Measurements from ENCODE around the gene PLA2G2A. TPM values are rescaled to one million over a fixed set of nuclear protein-coding genes. Genes with fewer than 3 reads are reported as not detected.
"Not testable (repeated sequence)": the region's sequence is repeated elsewhere in the genome, so short reads cannot be mapped to it uniquely, and the experiment has no call there.

The PLA2G2A gene
- total RNA-seq, 3 donors from 2014 or later (not counting 1 experiment from before 2014, with no cell fraction given): not detected

DNA sequence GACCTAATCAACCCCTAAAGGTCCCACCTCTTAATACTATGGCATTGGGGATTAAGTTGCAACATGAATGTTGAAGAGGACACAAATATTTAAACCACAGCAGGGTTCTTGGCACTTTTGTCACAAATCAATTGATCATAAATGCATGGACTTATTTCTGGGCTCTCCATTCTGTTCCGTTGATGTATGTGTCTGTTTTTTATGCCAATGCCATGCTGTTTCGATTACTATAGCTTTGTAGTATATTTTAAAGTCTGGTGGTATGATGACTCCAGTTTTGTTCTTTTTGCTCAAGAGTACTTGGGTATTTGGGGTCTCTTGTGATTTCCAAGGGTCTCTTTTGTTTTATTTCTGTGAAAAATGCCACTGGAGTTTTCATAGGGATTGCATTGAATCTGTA is 34.7 kb upstream of the PLA2G2A start:
- peaks cover 18% of the 10 kb centered on the region for H3K36me3 Mint-ChIP-seq
- 87% methylated on average over 2 of the region's 2 CpGs for WGBS (ENCODE audit: insufficient coverage)
- intact Hi-C loops (cut with micrococcal nuclease): no loop called here
- H3K4me3 Mint-ChIP-seq: no peak overlapping the region
- H3K4me1 Mint-ChIP-seq: no peaks in the 10 kb centered on the region
- no peak overlapping the region for H3K4me3 ChIP-seq (ENCODE audit: low read length)
- H3K4me1 ChIP-seq (ENCODE audit: control insufficient read depth, insufficient read depth, low read length): no peaks in the 10 kb centered on the region
- H3K27ac ChIP-seq (ENCODE audit: low read length): no peak overlapping the region
- H3K9me3 Mint-ChIP-seq: peaks cover 5 to 12% of the 10 kb centered on the region in 2 donors
- TF ChIP-seq, protein P1, sequence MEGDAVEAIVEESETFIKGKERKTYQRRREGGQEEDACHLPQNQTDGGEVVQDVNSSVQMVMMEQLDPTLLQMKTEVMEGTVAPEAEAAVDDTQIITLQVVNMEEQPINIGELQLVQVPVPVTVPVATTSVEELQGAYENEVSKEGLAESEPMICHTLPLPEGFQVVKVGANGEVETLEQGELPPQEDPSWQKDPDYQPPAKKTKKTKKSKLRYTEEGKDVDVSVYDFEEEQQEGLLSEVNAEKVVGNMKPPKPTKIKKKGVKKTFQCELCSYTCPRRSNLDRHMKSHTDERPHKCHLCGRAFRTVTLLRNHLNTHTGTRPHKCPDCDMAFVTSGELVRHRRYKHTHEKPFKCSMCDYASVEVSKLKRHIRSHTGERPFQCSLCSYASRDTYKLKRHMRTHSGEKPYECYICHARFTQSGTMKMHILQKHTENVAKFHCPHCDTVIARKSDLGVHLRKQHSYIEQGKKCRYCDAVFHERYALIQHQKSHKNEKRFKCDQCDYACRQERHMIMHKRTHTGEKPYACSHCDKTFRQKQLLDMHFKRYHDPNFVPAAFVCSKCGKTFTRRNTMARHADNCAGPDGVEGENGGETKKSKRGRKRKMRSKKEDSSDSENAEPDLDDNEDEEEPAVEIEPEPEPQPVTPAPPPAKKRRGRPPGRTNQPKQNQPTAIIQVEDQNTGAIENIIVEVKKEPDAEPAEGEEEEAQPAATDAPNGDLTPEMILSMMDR (IDR thresholded peaks at IDR 0.05): no peak
- ATAC-seq: no peak
- H3K36me3 ChIP-seq (ENCODE audit: control insufficient read depth, insufficient read depth, low read length): no peaks in the 10 kb centered on the region
- H3K9me3 ChIP-seq (ENCODE audit: control insufficient read depth, insufficient read depth, low read length): peaks cover 5% of the 10 kb centered on the region
- H3K27ac Mint-ChIP-seq: no peak overlapping the region
- no peak for DNase-seq
- H3K27me3 Mint-ChIP-seq (ENCODE audit: low read depth in 2 of 2): peaks cover 15 to 40% of the 10 kb centered on the region in 2 donors
- no peaks in the 10 kb centered on the region for H3K27me3 ChIP-seq (ENCODE audit: control insufficient read depth, insufficient read depth, low read length)

DNA sequence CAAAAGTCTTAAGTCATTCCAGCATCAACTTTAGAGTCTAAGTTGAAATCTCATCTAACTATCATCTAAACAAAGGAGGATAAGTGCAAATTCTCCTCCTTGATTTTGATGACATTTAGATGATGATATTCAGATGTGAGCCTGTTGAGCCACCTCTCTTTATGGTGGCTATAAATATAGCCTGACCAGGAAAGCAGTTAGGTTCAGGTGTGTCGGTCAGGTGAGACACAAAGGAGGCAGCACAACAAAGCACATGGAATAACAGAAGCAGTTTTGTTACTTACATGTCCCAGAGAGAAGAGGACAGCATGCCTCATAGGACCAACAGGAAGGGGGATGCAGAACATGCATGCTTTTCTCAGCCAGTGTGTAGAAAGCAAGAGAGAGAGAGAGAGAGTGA is 30.6 kb upstream of the PLA2G2A start:
- Histone ChIP-seq H3K36me3 (ENCODE audit: control insufficient read depth, insufficient read depth, low read length) (no peaks in the 10 kb centered on the region), H3K27ac (ENCODE audit: low read length) (no peak overlapping the region), H3K9me3 (ENCODE audit: control insufficient read depth, insufficient read depth, low read length) (no peaks in the 10 kb centered on the region), H3K27me3 (ENCODE audit: control insufficient read depth, insufficient read depth, low read length) (no peaks in the 10 kb centered on the region), H3K4me3 (ENCODE audit: low read length) (no peak overlapping the region), H3K4me1 (ENCODE audit: control insufficient read depth, insufficient read depth, low read length) (no peaks in the 10 kb centered on the region)
- intact Hi-C loops (cut with micrococcal nuclease): no loop called here
- no peaks in the 10 kb centered on the region for H3K4me1 Mint-ChIP-seq
- no peak overlapping the region for H3K27ac Mint-ChIP-seq
- no peak for ATAC-seq
- H3K4me3 Mint-ChIP-seq: no peak overlapping the region
- peaks cover 22 to 54% of the 10 kb centered on the region in 2 donors for H3K27me3 Mint-ChIP-seq (ENCODE audit: low read depth in 2 of 2)
- TF ChIP-seq, protein P1 (IDR thresholded peaks at IDR 0.05): no peak
- DNase-seq: no peak
- H3K9me3 Mint-ChIP-seq: peaks cover 0 to 2% of the 10 kb centered on the region in 2 donors
- 92% methylated on average over 1 of the region's 1 CpG for WGBS (ENCODE audit: insufficient coverage)
- no peaks in the 10 kb centered on the region for H3K36me3 Mint-ChIP-seq

DNA sequence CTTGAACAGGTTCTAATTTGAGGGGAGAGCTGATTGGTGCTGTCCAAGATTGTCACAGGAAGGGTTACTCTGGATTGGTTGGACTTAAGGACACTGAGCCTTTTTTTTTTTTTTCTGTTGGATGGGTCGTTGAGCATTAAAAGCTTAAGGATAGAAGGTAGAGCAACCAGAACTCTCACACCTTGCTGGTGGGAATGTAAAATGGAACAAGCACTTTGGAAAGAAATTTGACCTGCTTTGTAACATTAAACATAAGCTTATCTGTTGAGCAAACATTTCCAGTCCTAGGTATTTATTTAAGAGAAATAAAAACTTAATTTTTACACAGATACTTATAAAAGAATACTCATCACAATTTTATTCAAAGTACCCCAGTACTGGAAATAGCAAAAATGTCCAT is 29.8 kb upstream of the PLA2G2A start:
- Histone ChIP-seq H3K4me3 (ENCODE audit: low read length) (no peak overlapping the region), H3K27me3 (ENCODE audit: control insufficient read depth, insufficient read depth, low read length) (peaks cover 2% of the 10 kb centered on the region), H3K27ac (ENCODE audit: low read length) (no peak overlapping the region), H3K36me3 (ENCODE audit: control insufficient read depth, insufficient read depth, low read length) (no peaks in the 10 kb centered on the region), H3K9me3 (ENCODE audit: control insufficient read depth, insufficient read depth, low read length) (no peaks in the 10 kb centered on the region), H3K4me1 (ENCODE audit: control insufficient read depth, insufficient read depth, low read length) (no peaks in the 10 kb centered on the region)
- DNase-seq (no peak), ATAC-seq (no peak)
- intact Hi-C loops (cut with micrococcal nuclease): no loop called here
- peaks cover 0 to under 1% of the 10 kb centered on the region in 2 donors for H3K9me3 Mint-ChIP-seq
- TF ChIP-seq, protein P1 (IDR thresholded peaks at IDR 0.05): no peak
- peaks cover 30 to 50% of the 10 kb centered on the region in 2 donors for H3K27me3 Mint-ChIP-seq (ENCODE audit: low read depth in 2 of 2)
- no peak overlapping the region for H3K4me3 Mint-ChIP-seq
- H3K36me3 Mint-ChIP-seq: no peaks in the 10 kb centered on the region
- no peaks in the 10 kb centered on the region for H3K4me1 Mint-ChIP-seq
- no CpG with 5 or more reads among the region's 1 CpG for WGBS (ENCODE audit: insufficient coverage)
- no peak overlapping the region for H3K27ac Mint-ChIP-seq

DNA sequence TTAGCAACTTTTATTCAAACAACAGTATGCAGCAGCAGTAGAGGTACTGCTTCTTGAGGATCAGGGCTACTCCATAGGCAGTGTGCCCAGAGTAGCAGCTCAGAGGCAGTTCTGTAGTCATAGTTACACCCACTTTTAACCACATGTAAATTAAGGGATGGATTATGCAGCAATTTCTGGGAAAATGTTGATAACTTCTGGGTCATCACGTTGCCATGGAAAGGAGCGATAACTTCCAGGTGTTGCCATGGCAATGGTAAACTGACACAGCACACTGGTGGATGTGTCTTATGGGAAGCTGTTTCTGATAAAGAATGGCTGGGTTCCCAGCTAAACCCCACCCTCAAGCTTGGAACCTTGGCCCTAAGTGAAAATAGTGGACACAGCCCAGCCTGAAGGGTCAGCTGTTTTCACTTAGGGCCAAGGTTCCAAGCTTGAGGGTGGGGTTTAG is 29.0 kb upstream of the PLA2G2A start:
- Mint-ChIP-seq H3K36me3 (no peaks in the 10 kb centered on the region), H3K4me3 (no peak overlapping the region), H3K4me1 (no peaks in the 10 kb centered on the region), H3K27me3 (ENCODE audit: low read depth in 2 of 2) (peaks cover 34 to 46% of the 10 kb centered on the region in 2 donors), H3K27ac (no peak overlapping the region), H3K9me3 (peaks cover 0 to 2% of the 10 kb centered on the region in 2 donors)
- no peaks in the 10 kb centered on the region for H3K9me3 ChIP-seq (ENCODE audit: control insufficient read depth, insufficient read depth, low read length)
- DNase-seq (no peak), ATAC-seq (no peak)
- WGBS (ENCODE audit: insufficient coverage): 83% methylated on average over 2 of the region's 2 CpGs
- TF ChIP-seq, protein P1 (IDR thresholded peaks at IDR 0.05): no peak
- peaks cover 3% of the 10 kb centered on the region for H3K27me3 ChIP-seq (ENCODE audit: control insufficient read depth, insufficient read depth, low read length)
- no peak overlapping the region for H3K27ac ChIP-seq (ENCODE audit: low read length)
- no peak overlapping the region for H3K4me3 ChIP-seq (ENCODE audit: low read length)
- no peaks in the 10 kb centered on the region for H3K4me1 ChIP-seq (ENCODE audit: control insufficient read depth, insufficient read depth, low read length)
- intact Hi-C loops (cut with micrococcal nuclease): no loop called here
- no peaks in the 10 kb centered on the region for H3K36me3 ChIP-seq (ENCODE audit: control insufficient read depth, insufficient read depth, low read length)

DNA sequence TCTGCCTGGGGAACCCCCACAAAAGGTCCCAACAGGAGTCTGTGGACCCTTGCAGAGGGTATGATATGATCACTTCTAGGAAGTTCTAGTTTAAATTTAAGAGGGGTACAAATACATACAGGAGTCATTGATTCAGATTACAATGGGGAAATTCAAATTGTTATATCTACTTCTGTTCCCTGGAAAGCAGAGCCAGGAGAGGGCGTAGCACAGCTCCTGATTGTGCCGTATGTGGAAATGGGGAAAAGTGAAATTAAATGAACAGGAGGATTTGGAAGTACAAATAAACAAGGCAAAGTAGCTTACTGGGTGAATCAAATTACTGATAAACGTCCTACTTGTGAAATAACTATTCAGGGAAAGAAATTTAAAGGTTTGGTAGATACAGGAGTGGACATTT is 19.4 kb upstream of the PLA2G2A start:
- H3K4me3 ChIP-seq (ENCODE audit: low read length); H3K27ac ChIP-seq (ENCODE audit: low read length); H3K4me3 Mint-ChIP-seq; ATAC-seq; H3K9me3 Mint-ChIP-seq; H3K27me3 ChIP-seq (ENCODE audit: control insufficient read depth, insufficient read depth, low read length); H3K9me3 ChIP-seq (ENCODE audit: control insufficient read depth, insufficient read depth, low read length); H3K27ac Mint-ChIP-seq; DNase-seq; H3K36me3 ChIP-seq (ENCODE audit: control insufficient read depth, insufficient read depth, low read length); H3K4me1 ChIP-seq (ENCODE audit: control insufficient read depth, insufficient read depth, low read length); H3K36me3 Mint-ChIP-seq; intact Hi-C loops (cut with micrococcal nuclease); H3K4me1 Mint-ChIP-seq: not testable (repeated sequence)
- 86% methylated on average over 1 of the region's 3 CpGs for whole genome bisulfite sequencing (ENCODE audit: insufficient coverage)
- peaks cover 32 to 75% of the 10 kb centered on the region in 2 donors for H3K27me3 Mint-ChIP-seq (ENCODE audit: low read depth in 2 of 2)

All from natural killer cell (primary cell).